HEK293 (cell line): ENCODE measurements around the gene SLC25A47.

Experiments used
- ZNF121 ChIP-seq: fragments of 450-650 bp; formaldehyde crosslinking; IDR thresholded peaks from 2 replicates; pipeline ENCODE4 v1.5.1; 2016; ENCODE audit warnings: missing biosample characterization, missing genetic modification characterization
- ZNF777 ChIP-seq: fragments of 450-650 bp; formaldehyde crosslinking; IDR thresholded peaks from 2 replicates; pipeline ENCODE4 v1.5.1; 2017; ENCODE audit warnings: missing biosample characterization, missing genetic modification characterization, borderline replicate concordance

- TF ChIP-seq ZNF777 (tag by site-specific recombination) (no peak), ZNF121 (tag by site-specific recombination) (no peak)
Observed at GRCh38 chr14:100278702-100279101, 44.4 kb upstream of the SLC25A47 start.
